HepG2 (cell line): ENCODE data around the gene PYCR2. TPM values are rescaled to one million over a fixed set of nuclear protein-coding genes. Genes with fewer than 3 reads are reported as not detected.

Experiments used
- ARID4A ChIP-seq: sonication (generic); formaldehyde crosslinking; IDR thresholded peaks from 2 replicates; pipeline ENCODE4 v1.5.0; 2020; ENCODE audit warnings: mild to moderate bottlenecking, missing genetic modification reagents, borderline replicate concordance
- CSRNP1 ChIP-seq: sonication (generic); formaldehyde crosslinking; IDR thresholded peaks from 2 replicates; pipeline ENCODE4 v1.8.1; 2023; ENCODE audit warnings: mild to moderate bottlenecking, missing genetic modification reagents
- KDM5A ChIP-seq: fragments of 200-600 bp; sonication (generic); IDR thresholded peaks from 2 replicates; pipeline ENCODE4 v1.7.0; 2018; ENCODE audit warnings: antibody characterized with exemption, mild to moderate bottlenecking, low read length, borderline replicate concordance
- MNT ChIP-seq: fragments of 450-650 bp; IDR thresholded peaks from 2 replicates; pipeline ENCODE4 v1.6.1; 2016
- MTF1 ChIP-seq: sonication (generic); formaldehyde crosslinking; IDR thresholded peaks from 2 replicates; pipeline ENCODE4 v1.5.0; 2020; ENCODE audit warnings: missing genetic modification reagents
- POGZ ChIP-seq: sonication (generic); formaldehyde crosslinking; IDR thresholded peaks from 2 replicates; pipeline ENCODE4 v1.4.0; 2020; ENCODE audit warnings: mild to moderate bottlenecking, missing genetic modification reagents
- RFX3 ChIP-seq: IDR thresholded peaks from 2 replicates; pipeline ENCODE4 v1.6.1; 2016; ENCODE audit warnings: missing biosample characterization, missing genetic modification reagents
- TAF1 ChIP-seq: sonication (generic); formaldehyde crosslinking; IDR thresholded peaks from 2 replicates; pipeline ENCODE4 v1.4.0; 2020; ENCODE audit warnings: missing genetic modification reagents
- ZBTB3 ChIP-seq: sonication (generic); formaldehyde crosslinking; IDR thresholded peaks from 2 replicates; pipeline ENCODE4 v1.4.0; 2020; ENCODE audit warnings: low read depth, mild to moderate bottlenecking, moderate library complexity, missing genetic modification reagents, borderline replicate concordance
- ZBTB7B ChIP-seq: sonication (generic); formaldehyde crosslinking; IDR thresholded peaks from 2 replicates; pipeline ENCODE4 v1.4.0; 2020; ENCODE audit warnings: missing genetic modification reagents
- ZNF12 ChIP-seq: sonication (generic); formaldehyde crosslinking; IDR thresholded peaks from 2 replicates; pipeline ENCODE4 v1.5.0; 2020; ENCODE audit warnings: missing genetic modification reagents
- ZNF205 ChIP-seq: IDR thresholded peaks from 2 replicates; pipeline ENCODE4 v1.6.1; 2018; ENCODE audit warnings: missing biosample characterization, missing genetic modification reagents
- ZNF530 ChIP-seq: sonication (generic); formaldehyde crosslinking; IDR thresholded peaks from 2 replicates; pipeline ENCODE4 v1.5.0; 2020; ENCODE audit warnings: low read depth, mild to moderate bottlenecking, missing genetic modification reagents
- ZNF547 ChIP-seq: sonication (generic); formaldehyde crosslinking; IDR thresholded peaks from 2 replicates; pipeline ENCODE4 v1.5.1; 2020; ENCODE audit warnings: mild to moderate bottlenecking, missing genetic modification reagents
- ZNF569 ChIP-seq: sonication (generic); formaldehyde crosslinking; IDR thresholded peaks from 2 replicates; pipeline ENCODE4 v1.5.0; 2020; ENCODE audit warnings: mild to moderate bottlenecking, missing genetic modification reagents, moderate library complexity, borderline replicate concordance
- ZNF670 ChIP-seq: sonication (generic); formaldehyde crosslinking; IDR thresholded peaks from 2 replicates; pipeline ENCODE4 v1.8.0; 2022; ENCODE audit warnings: mild to moderate bottlenecking, missing genetic modification reagents, borderline replicate concordance
- ZNF704 ChIP-seq: sonication (generic); formaldehyde crosslinking; IDR thresholded peaks from 2 replicates; pipeline ENCODE4 v1.8.1; 2023; ENCODE audit warnings: mild to moderate bottlenecking, inconsistent platforms, moderate library complexity, missing genetic modification reagents, borderline replicate concordance
- ZNF784 ChIP-seq: sonication (generic); formaldehyde crosslinking; IDR thresholded peaks from 2 replicates; pipeline ENCODE4 v1.5.1; 2020; ENCODE audit warnings: missing genetic modification reagents, mild to moderate bottlenecking, borderline replicate concordance
- polyA plus RNA-seq, 8 experiments: library from polyadenylated mRNA; depleted of rRNA in 3 of 8; stranded (reverse) in 7 of 8; unstranded in 1 of 8; fragments of >200 nt; fragmentation: Illumina TruSeq in 4 of 8; extraction: Trizol in 4 of 8; gene quantifications; 2 replicates each; pipeline versions ENCODE4 v1.2.1 to v1.2.3, GENCODE V29; 2011 to 2016; ENCODE audit warnings: low read depth in 4 of 8, missing spikeins in 1 of 8, mixed read lengths in 1 of 8; ENCODE audit not compliant: insufficient read depth in 1 of 8
- total RNA-seq, 5 experiments: library from RNA; depleted of rRNA; stranded (reverse); fragments of >200 nt; fragmentation: Illumina TruSeq; extraction: Trizol; gene quantifications; 2 replicates each; pipeline ENCODE4 v1.2.3, GENCODE V29; 2016; ENCODE audit warnings: low read depth in 1 of 5

The PYCR2 gene
- total and polyA plus RNA-seq, 2 of the 13 experiments (the other 11 are each of a cell fraction or from before 2014, with no cell fraction given): 47.2 to 47.8 TPM

- peak; percentile 40 for TF ChIP-seq ZBTB7B
- no peak for TF ChIP-seq ZNF12 (CRISPR knock-in tag)
- no peak for TF ChIP-seq ZNF530 (CRISPR knock-in tag)
- TF ChIP-seq POGZ (CRISPR knock-in tag): 0 out of 2 replicates have a peak, but pooled peaks have one; percentile 3
- 0 out of 2 replicates have a peak, but pooled peaks have one; percentile 11 for TF ChIP-seq ARID4A (CRISPR knock-in tag)
- peak; percentile 57; the same call in 1 of the 2 replicates for TF ChIP-seq ZNF670 (CRISPR knock-in tag)
- TF ChIP-seq ZNF205 (CRISPR knock-in tag): peak; percentile 23; the same call in 1 of the 2 replicates
- 0 out of 2 replicates have a peak, but pooled peaks have one; percentile 55 for TF ChIP-seq MTF1 (CRISPR knock-in tag)
- TF ChIP-seq ZNF784 (CRISPR knock-in tag): no peak; the same call in 1 of the 2 replicates
- TF ChIP-seq ZNF547 (CRISPR knock-in tag): 0 out of 2 replicates have a peak, but pooled peaks have one; percentile 62
- TF ChIP-seq MNT: no peak
- peak; percentile 38; the same call in 1 of the 2 replicates for TF ChIP-seq CSRNP1
- peak; percentile 29; the same call in 1 of the 2 replicates for TF ChIP-seq TAF1 (CRISPR knock-in tag)
- no peak for TF ChIP-seq ZBTB3 (CRISPR knock-in tag)
- TF ChIP-seq KDM5A: 0 out of 2 replicates have a peak, but pooled peaks have one; percentile 30
- TF ChIP-seq ZNF704 (CRISPR knock-in tag): 0 out of 2 replicates have a peak, but pooled peaks have one; percentile 43
- no peak for TF ChIP-seq RFX3 (CRISPR knock-in tag)
- TF ChIP-seq ZNF569 (CRISPR knock-in tag): no peak
Measured at GRCh38 chr1:225882694-225883615, 41.1 kb downstream of the PYCR2 start (continued).
